ENCODE results near the gene FLRT2. TPM values are rescaled to one million over a fixed set of nuclear protein-coding genes. Genes with fewer than 3 reads are reported as not detected.

FLRT2 gene
- total RNA-seq, 6 experiments from 2014 or later: 31.1 to 59.0 (median 37.1) TPM

DNA sequence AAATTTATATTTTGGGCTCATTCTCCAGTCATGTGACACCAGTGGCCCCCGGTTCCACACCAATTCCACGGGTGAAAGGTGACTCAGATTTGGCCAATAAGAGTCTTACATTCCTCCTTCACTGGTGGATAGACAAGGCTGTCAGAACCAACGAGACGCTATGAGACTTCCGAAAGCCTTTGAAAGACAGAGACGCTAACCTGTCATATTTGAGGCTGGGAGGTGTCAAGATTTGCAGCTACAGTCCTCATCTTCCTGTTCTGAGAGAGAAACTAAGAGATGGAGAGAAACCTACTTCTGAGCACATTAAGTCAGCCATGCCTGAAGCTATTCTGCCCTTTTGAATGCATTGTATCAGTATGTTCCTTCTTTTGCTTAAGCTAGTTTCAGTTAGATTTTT, 171.2 kb downstream of the FLRT2 start:
- H3K9me3 Mint-ChIP-seq: no peaks in the 10 kb centered on the region
- H3K4me1 Mint-ChIP-seq (ENCODE audit: low read depth): no peaks in the 10 kb centered on the region
- no peak overlapping the region for H3K27ac Mint-ChIP-seq
- TF ChIP-seq, protein P1, sequence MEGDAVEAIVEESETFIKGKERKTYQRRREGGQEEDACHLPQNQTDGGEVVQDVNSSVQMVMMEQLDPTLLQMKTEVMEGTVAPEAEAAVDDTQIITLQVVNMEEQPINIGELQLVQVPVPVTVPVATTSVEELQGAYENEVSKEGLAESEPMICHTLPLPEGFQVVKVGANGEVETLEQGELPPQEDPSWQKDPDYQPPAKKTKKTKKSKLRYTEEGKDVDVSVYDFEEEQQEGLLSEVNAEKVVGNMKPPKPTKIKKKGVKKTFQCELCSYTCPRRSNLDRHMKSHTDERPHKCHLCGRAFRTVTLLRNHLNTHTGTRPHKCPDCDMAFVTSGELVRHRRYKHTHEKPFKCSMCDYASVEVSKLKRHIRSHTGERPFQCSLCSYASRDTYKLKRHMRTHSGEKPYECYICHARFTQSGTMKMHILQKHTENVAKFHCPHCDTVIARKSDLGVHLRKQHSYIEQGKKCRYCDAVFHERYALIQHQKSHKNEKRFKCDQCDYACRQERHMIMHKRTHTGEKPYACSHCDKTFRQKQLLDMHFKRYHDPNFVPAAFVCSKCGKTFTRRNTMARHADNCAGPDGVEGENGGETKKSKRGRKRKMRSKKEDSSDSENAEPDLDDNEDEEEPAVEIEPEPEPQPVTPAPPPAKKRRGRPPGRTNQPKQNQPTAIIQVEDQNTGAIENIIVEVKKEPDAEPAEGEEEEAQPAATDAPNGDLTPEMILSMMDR (IDR thresholded peaks at IDR 0.05): no peak
- peaks cover 1% of the 10 kb centered on the region; the same call in 1 of the 2 replicates for H3K27me3 Mint-ChIP-seq (ENCODE audit: insufficient read depth)
- DNase-seq: no peak
- no peak overlapping the region for H3K4me3 Mint-ChIP-seq
- H3K36me3 Mint-ChIP-seq (ENCODE audit: low read depth): no peaks in the 10 kb centered on the region

GRCh38 chr14:85701763-85702162, 171.8 kb downstream of the FLRT2 start:
- Mint-ChIP-seq H3K27me3 (ENCODE audit: insufficient read depth) (peaks cover under 1% of the 10 kb centered on the region; the same call in 1 of the 2 replicates), H3K4me1 (ENCODE audit: low read depth) (no peaks in the 10 kb centered on the region), H3K36me3 (ENCODE audit: low read depth) (no peaks in the 10 kb centered on the region), H3K4me3 (no peak overlapping the region), H3K27ac (no peak overlapping the region), H3K9me3 (no peaks in the 10 kb centered on the region)
- TF ChIP-seq, protein P1 (IDR thresholded peaks at IDR 0.05): no peak
- no peak for DNase-seq

DNA sequence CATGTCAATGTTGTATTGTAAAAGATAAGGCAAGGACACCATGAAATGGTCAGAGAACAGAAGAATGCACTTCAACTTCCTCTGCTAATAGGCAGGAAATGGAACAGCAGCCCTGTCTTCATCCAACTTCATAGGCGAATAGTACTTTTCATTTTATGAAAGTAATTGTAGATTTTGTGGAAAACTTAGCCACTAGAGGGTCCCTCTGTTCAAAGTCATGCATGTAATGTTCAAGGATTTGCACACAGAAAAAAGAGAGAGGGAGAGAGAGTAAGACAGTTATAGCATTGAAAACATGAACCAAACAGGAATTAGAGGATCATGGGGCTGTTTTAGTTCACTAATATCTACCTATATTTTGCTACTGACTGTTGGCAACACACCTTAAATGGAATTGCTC, 172.2 kb downstream of the FLRT2 start:
- no peak overlapping the region for H3K27ac Mint-ChIP-seq

GRCh38 chr14:85702997-85703396, 173.1 kb downstream of the FLRT2 start:
- Mint-ChIP-seq H3K36me3 (ENCODE audit: low read depth) (no peaks in the 10 kb centered on the region), H3K27ac (no peak overlapping the region), H3K4me1 (ENCODE audit: low read depth) (no peaks in the 10 kb centered on the region), H3K27me3 (ENCODE audit: insufficient read depth) (no peaks in the 10 kb centered on the region; the same call in 1 of the 2 replicates), H3K4me3 (no peak overlapping the region), H3K9me3 (no peaks in the 10 kb centered on the region)
- no peak for DNase-seq
- TF ChIP-seq, protein P1 (IDR thresholded peaks at IDR 0.05): no peak

More for the DNA sequence above, 172.2 kb downstream of the FLRT2 start:
- H3K27me3 Mint-ChIP-seq (ENCODE audit: insufficient read depth): no peaks in the 10 kb centered on the region; the same call in 1 of the 2 replicates
- TF ChIP-seq, protein P1 (IDR thresholded peaks at IDR 0.05): no peak
- H3K4me1 Mint-ChIP-seq (ENCODE audit: low read depth): no peaks in the 10 kb centered on the region
- no peak for DNase-seq
- no peaks in the 10 kb centered on the region for H3K36me3 Mint-ChIP-seq (ENCODE audit: low read depth)
- H3K4me3 Mint-ChIP-seq: no peak overlapping the region
- no peaks in the 10 kb centered on the region for H3K9me3 Mint-ChIP-seq

Data from HFFc6 (cell line).